ENCODE data around the gene LAMC1.
"Not testable (repeated sequence)": the region's sequence is repeated elsewhere in the genome, so short reads cannot be mapped to it uniquely, and the experiment has no call there.

Gene LAMC1

DNA sequence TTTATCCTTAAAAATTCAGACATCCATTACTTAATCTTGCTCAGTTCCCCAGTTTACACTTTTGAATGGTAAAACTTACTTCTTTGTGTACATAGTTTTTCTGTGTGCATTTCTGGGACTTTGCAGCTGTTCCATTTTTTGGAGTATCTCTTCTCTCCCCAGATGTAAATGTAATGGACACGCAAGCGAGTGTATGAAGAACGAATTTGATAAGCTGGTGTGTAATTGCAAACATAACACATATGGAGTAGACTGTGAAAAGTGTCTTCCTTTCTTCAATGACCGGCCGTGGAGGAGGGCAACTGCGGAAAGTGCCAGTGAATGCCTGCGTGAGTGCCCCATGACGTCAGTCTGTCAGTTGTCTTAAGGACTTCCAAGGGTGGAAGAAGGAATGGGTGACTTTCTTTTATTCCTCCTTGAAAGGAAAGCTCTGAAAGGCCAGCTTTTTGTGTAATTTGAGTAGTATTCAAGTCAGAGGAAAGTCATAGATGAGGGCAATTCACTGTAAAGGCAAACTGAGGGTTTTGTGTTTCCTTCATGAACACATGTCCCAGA lies 87.2 kb downstream of the LAMC1 start:
- no peak for DNase-seq

DNA sequence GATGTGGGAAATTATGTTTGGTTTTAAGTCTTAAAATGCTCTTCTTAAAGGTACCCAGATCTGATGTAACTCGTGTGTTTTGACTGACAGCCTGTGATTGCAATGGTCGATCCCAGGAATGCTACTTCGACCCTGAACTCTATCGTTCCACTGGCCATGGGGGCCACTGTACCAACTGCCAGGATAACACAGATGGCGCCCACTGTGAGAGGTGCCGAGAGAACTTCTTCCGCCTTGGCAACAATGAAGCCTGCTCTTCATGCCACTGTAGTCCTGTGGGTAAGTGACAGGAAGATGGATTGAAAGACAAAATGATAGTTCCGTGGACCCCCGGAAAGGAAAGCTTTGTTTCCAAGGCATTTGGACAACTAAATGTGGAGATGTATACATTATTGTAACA lies 91.2 kb downstream of the LAMC1 start:
- DNase-seq = no peak

DNA sequence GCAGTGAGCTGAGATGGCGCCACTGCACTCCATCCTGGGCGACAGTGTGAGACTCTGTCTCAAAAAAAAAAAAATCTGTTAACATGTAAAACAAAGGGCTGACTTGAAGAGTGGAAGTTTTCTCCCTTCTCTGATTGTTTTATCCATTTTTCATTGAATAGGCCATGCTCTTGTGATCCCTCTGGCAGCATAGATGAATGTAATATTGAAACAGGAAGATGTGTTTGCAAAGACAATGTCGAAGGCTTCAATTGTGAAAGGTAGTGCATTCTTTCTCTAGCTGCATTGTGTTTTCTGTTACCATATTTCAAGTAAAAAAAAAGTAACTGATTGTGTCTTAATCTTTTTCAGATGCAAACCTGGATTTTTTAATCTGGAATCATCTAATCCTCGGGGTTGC lies 93.2 kb downstream of the LAMC1 start:
- DNase-seq = no peak

DNA sequence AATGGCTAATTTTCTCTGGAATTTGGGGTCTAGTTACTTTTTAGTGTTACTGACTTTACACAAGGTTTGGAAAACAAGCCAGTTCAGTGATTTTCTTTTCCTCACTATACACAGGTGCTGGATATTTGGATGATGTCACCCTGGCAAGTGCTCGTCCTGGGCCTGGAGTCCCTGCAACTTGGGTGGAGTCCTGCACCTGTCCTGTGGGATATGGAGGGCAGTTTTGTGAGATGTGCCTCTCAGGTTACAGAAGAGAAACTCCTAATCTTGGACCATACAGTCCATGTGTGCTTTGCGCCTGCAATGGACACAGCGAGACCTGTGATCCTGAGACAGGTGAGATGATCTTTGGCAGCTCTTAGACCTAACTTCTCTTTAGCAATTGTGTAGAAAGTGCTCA lies 98.4 kb downstream of the LAMC1 start:
- DNase-seq = no peak

DNA sequence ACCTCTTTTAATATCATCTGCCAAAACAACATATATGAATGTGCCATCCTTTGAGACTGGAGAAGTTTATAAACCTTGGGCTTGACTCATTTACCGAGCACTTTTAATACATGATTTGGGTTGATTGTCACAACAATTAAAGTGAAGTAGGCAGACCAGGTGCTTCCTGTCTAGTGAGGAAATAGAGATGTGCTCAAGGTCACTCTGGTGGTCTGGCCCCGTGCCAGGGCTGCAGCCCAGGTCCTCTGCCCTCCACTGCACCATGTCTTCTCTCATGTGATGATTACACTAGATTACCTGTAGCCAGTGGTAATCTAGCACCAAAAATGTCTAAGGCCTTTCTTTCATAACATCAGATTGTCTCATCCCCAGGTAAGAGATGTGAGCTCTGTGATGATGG lies 101.0 kb downstream of the LAMC1 start:
- peak in 1 of 2 experiments; percentile 13 for DNase-seq

DNA sequence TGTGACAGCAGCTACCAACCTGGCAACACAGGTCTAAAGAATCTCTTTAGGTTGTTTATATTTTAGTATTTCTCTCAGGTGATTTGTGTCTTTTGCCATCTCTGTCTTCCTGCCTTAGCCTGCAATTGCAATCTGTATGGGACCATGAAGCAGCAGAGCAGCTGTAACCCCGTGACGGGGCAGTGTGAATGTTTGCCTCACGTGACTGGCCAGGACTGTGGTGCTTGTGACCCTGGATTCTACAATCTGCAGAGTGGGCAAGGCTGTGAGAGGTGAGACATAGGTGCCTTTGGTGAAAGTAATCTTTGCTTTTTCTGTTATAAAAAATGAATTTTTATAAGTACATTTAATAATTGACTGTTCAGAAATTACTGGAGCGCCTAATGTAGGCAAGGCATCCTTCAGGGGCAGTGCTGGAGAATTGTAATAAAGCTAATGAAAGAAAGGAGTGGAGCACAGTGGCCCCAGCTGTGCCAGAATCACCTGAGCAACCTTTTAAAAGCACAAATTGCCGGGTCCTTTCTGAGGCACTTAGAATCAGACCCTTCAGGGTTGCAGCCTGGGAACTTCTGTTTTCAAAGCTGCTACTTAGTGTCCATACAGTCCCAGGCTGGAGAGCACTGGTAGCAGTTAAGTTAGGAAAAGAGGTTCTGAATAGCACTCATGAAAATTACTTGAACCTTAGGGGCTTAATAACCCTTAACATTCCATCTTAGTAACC lies 102.2 kb downstream of the LAMC1 start:
- no peak for DNase-seq

DNA sequence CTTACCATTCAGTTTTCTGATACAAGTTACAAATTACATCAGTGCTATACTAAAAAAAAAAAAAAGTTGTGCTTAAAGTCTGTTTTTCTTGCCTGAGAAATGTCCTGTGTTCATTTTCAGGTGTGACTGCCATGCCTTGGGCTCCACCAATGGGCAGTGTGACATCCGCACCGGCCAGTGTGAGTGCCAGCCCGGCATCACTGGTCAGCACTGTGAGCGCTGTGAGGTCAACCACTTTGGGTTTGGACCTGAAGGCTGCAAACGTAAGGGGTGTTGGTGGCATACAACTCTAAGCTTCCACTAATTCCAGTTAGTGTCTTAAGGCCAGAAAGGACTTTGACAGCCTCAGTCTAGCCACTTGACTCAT lies 102.8 kb downstream of the LAMC1 start:
- DNase-seq = no peak

DNA sequence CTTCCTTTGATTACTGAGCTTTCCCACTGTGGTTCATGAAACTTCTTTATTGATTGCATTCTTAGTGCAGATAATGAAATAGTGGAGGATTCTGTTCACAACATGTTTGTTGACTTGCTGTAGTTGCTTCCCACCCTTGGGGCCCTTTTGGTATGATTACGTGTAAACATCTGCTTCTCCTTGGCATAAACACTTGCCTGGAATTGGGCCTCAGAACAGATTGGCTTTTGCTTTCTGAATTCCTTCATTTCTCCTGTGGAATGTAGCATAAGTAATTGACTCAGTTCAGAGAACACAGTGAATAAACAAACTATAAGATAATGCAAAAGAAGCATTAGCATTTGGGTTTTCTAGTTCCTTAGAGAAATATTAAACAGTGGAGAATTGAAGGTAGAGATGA lies 103.3 kb downstream of the LAMC1 start:
- DNase-seq = no peak

DNA sequence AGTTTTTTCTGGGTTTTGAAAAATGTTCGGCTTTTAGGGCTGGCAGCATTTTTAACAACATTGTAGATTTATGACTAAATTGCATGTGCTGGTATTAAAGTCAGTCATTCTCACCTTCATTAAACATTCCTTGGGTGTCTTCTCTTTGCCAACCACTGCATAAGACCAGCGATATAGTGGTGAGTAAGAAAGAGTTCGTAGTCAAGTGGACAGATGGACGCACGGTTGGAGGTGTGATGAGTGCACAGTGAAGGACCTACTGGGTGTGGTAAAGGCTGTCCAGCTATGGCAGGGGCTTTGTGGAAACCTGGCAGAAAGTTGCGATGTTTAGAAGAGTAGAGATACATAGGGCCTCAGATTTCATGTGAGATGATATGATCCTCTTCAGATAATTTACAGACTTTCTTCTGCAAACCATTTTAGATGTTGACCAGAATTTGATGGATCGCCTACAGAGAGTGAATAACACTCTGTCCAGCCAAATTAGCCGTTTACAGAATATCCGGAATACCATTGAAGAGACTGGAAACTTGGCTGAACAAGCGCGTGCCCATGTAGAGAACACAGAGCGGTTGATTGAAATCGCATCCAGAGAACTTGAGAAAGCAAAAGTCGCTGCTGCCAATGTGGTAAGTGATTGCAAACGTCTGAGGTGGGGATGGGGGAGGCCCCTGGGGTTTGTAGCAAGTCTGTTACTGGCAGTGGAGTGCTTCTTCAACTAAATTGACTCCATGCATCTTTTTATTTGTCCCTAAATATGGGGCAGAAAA lies 106.9 kb downstream of the LAMC1 start:
- no peak for DNase-seq

DNA sequence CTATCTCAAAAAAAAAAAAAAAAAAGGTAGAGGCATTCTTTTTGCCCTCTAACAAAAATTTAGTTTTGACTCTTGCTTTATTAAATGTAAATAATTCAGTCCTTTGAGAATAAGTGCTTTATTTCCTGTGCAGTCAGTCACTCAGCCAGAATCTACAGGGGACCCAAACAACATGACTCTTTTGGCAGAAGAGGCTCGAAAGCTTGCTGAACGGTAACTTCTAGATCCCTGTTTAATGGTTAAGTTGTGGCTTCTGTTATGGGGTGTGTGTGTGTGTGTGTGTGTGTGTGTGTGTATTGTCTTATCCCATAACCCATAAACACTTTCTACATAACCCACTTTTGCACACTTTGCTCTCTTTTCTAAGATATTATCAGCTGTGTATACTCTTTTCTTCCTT lies 107.9 kb downstream of the LAMC1 start:
- no peak for DNase-seq

DNA sequence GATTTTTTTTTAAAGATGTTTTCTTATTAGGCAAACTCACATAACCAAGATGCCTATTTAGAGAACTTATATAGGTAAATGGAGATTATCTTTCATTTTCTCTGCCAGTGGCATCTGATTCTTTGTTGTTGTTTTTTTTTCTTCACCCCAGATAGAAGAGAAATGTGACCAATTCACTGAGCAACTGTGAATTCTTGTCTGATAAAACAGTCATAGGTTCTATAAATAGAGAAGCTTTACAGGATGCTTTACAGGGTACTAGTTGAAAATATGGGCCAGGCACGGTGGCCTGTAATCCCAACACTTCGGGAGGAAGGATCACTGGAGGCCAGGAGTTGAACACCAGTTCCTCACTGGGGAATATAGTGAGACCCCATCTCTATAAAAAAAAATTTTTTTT lies 112.1 kb downstream of the LAMC1 start:
- no peak for DNase-seq

DNA sequence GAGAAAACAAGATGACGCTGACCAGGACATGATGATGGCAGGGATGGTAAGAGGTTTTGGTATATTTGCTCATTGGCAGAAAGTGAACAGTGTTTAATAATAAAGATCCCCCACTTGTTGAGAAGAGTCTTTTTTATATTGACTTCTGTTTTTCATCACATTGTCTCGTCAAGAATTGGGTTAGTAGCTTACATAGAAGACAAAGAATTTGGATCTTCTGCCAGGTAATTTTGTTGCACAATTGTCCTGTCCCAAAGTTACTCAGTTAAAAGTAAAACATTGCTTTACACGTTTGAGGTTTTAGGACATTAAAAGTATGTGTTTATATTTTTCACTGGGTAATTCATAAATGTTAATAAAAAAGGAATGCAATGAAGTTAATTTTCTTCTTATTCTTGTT lies 114.6 kb downstream of the LAMC1 start:
- no peak for DNase-seq

DNA sequence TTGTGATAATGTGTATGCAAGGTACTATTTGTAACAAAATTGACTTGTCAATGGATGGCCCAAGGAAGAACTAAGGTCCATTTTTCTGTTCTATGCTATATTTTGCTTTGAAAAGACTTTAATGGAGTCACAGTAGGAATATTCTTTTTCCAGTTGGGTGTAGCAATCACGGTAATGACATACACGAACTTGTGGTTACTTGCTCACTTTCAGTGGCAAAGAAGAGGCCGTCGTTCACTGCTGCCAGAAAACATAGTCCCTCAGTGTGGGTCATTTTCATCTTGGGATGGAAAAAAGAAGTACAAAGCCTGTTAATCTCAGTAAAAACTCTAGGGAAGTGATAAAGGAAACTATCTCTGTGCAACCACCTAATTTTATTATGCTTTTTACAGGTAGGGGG lies 115.1 kb downstream of the LAMC1 start:
- DNase-seq = no peak

DNA sequence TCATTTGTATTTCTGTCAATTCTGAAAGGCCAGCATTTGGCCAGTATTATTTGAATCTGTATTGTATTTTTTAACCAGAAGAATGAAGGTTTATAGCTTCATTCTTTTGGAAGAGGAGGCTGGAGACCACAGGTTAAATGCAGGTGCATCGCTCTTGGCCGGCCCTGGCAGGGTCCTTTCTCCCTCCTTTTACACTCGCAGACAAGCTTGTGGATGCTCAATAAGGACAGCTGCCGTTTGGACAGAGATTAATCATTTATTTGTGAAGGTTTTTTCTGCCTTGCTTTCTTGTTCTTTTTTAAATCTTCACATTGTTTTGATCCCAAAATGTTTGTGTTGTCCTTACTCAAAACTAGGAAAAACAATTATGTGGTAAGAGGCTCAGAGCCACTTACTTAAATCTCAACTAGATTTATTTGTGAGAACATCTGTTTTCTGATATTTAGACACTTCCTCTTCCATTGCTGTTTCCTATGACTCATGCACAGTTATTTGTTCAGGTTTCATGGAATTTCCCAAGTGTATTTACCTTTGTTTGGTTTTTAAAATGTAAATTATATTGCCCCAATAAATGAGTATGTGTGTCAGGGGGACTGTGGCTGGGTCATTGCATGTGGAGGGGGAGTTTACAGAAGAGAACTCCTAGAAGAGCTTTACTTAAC lies 116.2 kb downstream of the LAMC1 start:
- no peak for DNase-seq

DNA sequence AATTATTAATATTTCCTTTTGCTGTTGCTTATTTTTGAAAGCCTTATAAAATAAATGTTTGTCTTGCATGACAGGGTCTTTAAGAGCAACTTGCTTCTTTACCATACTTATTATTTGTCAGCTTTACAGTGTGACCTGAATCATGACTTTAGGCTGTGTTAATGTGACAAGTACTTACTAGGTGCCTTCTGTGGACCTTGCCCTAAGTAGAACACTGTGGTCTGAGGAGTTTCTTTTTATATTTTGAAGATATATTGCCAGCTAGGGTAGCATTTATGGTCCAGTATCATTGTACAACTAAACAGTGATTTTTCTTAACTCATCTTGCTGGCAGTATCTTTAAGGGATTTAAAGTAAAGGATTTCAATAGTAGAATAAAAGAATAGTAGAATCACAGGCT lies 117.4 kb downstream of the LAMC1 start:
- DNase-seq = no peak

DNA sequence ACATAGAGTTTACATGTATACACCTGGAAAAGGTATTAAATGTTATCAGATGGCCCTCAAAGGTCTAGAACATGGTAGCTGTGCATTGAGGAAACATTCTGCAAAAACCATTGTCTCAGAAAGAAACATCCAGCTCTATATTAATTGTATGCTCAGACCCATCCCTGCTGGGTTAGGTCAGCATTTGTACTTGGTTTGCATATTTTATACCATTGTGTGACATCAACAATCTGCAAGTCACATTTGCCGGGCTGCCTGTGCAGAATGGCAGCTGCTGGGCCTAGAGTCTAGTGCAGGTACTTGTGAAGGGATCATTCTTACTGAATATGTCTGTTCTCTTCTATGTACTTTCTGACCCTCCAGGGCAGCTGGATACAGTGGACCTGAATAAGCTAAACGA lies 119.0 kb downstream of the LAMC1 start:
- no peak for DNase-seq

DNA sequence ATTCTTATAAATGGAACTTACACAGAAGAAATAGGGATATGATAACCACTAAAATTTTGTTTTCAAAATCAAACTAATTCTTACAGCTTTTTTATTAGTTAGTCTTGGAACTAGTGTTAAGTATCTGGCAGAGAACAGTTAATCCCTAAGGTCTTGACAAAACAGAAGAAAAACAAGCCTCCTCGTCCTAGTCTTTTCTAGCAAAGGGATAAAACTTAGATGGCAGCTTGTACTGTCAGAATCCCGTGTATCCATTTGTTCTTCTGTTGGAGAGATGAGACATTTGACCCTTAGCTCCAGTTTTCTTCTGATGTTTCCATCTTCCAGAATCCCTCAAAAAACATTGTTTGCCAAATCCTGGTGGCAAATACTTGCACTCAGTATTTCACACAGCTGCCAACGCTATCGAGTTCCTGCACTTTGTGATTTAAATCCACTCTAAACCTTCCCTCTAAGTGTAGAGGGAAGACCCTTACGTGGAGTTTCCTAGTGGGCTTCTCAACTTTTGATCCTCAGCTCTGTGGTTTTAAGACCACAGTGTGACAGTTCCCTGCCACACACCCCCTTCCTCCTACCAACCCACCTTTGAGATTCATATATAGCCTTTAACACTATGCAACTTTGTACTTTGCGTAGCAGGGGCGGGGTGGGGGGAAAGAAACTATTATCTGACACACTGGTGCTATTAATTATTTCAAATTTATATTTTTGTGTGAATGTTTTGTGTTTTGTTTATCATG lies 120.5 kb downstream of the LAMC1 start:
- DNase-seq = no peak

DNA sequence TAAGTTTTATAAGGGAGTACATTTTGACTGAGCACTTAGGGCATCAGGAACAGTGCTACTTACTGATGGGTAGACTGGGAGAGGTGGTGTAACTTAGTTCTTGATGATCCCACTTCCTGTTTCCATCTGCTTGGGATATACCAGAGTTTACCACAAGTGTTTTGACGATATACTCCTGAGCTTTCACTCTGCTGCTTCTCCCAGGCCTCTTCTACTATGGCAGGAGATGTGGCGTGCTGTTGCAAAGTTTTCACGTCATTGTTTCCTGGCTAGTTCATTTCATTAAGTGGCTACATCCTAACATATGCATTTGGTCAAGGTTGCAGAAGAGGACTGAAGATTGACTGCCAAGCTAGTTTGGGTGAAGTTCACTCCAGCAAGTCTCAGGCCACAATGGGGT lies 121.5 kb downstream of the LAMC1 start:
- no peak for DNase-seq

DNA sequence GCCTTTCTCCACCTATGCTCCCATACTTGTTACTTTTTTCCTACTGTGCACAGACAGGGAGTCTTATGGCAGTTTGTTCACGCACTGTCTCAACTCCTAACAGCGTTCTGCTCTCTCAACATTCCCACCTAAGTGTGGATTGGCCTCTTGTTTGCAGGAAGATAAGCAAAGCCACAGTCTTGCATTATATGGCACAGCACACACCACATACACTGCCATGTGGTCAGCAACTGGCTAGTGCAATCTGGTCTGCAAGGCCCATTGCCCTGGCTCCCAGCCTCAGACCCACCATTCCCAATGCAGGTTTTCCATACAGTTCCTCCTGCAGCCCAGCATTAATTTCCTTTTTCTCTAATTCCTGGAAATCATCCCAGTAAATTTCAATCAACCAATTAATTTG lies 124.5 kb downstream of the LAMC1 start:
- no peak for DNase-seq

DNA sequence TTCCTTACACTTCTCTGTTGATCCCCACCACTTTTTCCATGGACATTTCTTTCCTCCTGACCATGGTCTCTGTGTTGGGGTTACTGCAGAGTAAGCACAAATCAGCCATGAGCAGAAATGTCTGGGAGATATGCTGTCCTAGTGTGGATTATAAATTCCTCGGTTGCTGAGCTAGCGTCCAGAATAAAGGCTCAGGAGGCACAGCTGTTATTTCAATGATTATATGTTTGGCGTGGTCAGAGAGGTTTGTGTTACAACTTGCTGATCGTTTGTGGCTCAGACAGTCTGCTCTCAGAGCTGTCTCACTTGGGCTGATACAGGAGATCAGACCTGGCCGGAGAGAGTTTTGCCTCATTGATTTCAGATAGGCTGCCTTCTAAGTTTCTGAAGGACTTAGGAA lies 125.4 kb downstream of the LAMC1 start:
- no peak for DNase-seq

DNA sequence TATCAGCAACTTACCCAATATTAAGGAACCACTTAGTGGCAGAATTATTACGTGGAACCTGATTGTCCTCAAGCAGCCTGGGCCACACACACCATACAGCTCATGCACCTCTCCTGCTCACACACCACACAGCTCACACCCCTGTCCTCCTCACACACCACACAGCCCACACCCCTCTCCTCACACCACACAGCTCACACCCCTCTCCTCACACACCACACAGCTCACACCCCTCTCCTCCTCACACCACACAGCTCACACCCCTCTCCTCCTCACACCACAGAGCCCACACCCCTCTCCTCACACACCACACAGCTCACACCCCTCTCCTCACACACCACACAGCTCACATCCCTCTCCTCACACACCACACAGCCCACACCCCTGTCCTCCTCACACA lies 126.1 kb downstream of the LAMC1 start:
- DNase-seq = no peak

DNA sequence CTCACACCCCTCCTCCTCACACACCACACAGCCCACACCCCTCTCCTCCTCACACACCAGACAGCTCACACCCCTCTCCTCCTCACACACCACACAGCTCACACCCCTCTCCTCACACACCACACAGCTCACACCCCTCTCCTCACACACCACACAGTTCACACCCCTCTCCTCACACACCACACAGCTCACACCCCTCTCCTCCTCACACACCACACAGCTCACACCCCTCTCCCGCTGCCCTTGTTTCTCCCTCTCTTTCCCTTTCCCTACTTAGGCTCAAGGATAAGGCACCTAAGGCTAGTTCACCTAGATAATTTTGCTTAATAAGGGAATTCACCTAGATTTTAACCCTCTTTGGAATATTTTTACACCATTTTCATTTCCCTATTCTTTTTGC lies 126.8 kb downstream of the LAMC1 start:
- DNase-seq = not testable (repeated sequence)

DNA sequence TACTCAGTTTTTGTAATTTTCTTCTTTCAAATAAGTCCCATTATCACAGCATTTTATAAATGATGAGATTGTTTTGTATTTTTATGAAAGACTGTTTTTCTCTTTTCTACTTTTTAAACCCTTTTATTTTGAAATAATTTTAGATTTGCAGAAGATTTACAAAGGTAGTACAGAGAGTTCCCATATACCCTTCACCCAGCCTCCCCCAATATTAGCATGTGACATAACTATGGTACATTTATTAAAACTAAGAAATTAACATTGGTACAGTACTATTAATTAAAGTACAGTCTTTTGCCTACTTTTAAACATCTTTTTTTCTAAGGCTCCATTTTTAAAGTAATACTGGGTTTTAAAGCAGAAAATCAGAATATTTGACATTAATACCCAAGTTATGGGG lies 127.2 kb downstream of the LAMC1 start:
- DNase-seq = no peak

Measured in NCI-H2081 (cell line).